Esophagus mucosa (tissue), 1 donor: Measurements from ENCODE around the gene MAD1L1. TPM values are rescaled to one million over a fixed set of nuclear protein-coding genes. Genes with fewer than 3 reads are reported as not detected.
"Not testable (repeated sequence)": the region's sequence is repeated elsewhere in the genome, so short reads cannot be mapped to it uniquely, and the experiment has no call there.

Experiments used
- ATAC-seq: fragments of 200-7000 bp; cut with Tn5 transposase; one replicate; pipeline ENCODE4 v1.9.1; 2020
- total RNA-seq: library from RNA; stranded (reverse); gene quantifications from one replicate; pipeline ENCODE4 v1.2.4, GENCODE V29; 2023
- donor health status: DM: yes; HTN: yes; CAD: no.

MAD1L1 gene
- total RNA-seq, 1 donor from 2014 or later = 23.7 TPM

DNA sequence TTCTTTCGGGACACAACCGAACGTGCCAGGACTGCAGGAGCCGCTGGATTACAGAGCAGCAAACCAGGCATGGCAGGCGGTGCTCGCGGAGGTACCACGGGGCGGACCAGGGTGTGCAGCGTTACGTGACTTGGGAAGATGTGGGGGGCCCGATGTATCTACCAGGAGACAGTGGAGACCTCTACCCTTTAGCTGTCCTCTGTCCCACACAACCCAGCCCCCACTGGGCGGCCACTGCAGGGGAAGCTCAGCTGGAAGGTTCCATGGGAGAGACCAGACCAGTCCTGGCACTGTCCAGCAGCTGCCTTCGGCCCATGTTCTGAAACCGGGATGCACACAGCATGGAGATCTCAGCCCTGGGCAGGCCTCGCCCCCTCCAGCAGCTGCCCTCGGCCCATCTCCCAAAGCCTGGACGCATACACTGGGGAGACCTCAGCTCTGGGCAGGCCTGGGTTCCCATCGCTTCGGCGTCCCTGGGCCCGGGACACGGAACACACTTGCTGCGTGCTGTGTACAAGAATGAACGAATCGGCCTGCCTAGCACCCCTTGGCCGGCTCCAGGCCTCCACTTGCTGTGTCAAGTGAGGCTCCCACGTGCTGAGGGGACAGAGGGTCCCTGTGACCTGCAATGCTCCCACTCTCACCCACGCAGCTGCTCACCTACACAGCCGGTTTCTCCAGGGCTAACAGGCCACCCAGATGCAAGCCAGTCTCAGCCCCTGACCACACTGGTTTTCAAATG is 385.3 kb downstream of the MAD1L1 start:
- no peak for ATAC-seq

DNA sequence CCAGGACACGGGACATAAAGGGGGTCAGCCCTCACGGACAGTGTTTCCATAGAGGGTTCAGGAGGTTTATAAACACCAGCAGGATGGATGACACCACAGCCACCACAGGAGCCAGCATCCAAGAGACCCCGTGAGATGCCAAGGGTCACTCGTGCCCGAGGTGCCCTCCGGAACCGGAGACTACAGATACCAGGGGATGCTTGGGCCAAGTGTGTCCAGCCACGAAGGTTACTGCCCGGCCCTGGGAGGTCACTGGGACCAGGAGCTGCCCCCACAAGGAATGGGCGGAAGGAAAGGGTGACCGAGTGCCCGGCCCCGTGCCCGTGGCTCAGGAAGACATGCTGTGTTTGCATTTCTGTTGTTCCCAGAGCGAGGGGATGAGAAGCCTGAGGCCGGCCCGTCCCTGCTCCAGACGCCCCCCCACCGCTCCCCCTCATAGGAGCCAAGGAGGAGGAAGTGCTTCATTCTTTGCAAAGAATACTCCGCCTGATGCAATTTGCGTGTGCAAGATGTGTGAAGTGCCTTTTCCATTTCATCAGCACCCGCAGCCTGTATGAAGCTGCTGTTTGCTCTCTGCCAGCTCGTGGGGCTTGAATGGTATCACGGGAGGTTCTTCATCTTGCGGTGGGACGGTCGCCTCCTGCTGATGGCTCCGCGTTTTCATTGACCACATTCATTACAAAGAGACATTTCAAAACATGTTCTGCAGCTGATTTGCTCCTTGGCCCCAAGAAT is 386.2 kb downstream of the MAD1L1 start:
- ATAC-seq = no peak

DNA sequence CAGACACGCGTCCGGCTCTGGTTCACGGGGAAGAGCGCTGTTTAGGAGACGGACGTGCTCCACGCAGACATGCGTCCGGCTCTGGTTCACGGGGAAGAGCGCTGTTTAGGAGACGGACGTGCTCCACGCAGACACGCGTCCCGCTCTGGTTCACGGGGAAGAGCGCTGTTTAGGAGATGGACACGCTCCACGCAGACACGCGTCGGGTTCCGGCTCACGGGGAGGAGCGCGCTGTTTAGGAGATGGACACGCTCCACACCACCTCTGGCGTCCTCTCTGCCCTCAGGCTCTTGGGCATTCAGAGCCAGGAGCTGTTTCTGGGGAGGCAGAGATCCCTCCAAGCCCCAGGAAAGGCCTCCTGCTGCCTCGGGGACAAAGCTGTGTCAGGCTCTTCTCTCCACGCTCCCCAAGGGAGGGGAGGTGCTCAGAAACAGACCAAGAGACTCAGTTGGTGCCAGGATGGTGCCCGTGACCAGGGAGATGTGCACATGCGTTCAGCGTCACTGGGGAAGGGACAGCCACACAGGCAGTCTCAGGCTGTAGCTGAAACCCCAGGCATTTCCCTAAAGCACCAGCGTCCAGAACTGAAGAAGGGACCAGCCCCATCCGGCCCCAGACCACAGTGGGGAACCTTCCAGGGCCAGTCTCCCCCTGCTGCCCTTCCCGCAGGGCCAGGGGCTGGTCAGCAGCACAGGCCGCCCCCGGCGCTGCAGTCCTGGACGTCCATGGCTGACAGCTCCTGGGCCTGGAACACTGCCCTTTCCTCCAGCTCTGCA is 387.0 kb downstream of the MAD1L1 start:
- no peak for ATAC-seq

DNA sequence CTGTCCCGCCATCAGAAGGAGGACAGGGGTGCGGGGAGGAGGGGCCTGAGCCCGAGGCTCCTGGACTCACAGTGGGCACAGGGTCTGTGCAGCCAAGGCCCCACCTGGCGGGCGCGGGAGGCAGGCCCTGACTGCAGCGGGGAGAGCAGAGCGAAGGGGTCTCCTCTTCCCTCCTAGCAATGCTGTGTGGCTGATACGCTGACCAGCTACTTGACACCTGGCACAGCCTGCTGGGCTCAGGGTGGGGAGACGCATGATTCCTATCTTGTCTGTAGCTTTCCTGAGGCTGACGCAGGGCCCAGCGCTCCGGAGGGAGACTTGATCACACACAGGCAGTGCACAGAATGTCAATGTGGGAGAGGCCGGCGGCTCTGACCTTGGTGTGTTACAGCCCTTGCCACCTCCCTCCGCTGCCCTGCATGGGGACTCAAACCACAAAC is 387.8 kb downstream of the MAD1L1 start:
- no peak for ATAC-seq

DNA sequence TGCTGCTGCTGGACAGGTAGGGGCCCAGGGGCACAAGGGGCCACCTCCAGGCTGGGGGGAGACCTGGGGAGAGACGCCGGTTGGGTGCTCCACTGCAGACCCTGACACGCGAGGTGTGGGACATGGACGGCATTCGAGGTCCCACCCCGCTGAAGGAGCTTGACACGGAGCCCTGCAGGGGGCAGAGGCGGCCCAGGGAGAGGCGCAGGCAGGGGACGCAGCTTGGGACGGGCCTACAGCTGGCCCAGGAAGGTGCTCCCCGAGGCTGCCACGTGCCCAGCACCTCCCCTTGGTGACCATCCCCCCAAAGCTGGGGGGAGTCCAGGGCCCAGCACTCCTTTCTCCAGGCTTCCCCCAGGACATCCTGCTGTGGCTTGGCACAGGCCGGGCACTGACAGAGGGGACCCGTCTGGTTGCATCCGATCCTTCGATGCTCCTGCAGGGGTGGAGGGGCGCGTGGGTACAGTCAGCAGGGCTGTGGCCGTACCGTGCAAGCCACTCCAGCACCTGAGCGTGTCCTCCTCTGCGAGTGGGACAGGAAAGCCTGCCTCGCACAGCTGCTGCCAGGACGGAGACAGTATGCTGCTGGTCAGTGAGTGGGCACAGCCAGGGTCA is 388.3 kb downstream of the MAD1L1 start:
- ATAC-seq = no peak

DNA sequence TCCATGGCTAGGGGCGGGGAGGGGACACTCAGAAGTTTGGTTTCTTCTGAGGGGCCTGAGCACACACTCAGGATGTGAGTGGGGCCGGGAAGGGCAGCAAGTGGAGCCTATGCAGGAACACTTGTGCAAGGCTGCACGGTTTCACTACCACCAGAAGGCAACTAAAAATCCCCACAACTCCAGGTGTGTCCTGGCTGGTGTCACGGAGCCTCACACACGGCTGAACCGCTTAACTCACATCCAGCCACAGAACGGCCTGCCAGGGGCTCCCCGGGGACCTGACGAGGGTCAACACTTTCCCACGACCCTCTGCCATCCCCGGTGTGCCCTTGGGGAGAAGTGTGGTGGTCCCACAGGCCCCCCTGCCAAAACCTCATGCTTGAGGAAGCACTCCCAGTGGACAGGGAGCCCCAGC is 388.8 kb downstream of the MAD1L1 start:
- ATAC-seq = no peak

DNA sequence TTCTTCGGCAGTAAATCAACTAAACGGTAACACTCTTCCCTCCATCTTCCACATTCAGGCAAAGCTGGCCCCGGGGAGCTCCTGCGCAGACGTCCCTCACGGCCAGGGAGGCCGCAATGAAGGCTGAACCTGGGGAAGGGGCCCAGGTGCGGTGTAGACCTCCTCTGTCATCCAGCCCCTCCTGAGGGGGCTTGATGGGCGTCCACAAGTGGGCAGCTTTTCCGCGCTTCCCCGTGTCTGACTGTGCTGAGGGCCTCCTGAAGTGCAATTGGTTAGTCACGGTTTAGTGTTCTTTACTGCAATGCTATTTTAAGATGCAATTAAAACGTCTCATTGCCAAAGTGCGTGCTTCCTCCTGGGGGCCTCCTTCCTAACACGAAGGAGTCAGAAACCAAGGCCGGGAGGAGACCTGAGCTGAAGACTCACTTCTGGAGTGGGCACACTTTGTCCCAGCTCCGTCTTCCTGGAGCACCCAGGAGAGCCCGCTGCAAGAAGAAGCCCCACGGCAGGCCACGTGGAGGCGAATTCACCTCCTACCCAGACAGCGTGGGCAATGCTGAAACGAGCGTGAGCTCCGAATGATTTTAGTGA is 389.4 kb downstream of the MAD1L1 start:
- no peak for ATAC-seq

DNA sequence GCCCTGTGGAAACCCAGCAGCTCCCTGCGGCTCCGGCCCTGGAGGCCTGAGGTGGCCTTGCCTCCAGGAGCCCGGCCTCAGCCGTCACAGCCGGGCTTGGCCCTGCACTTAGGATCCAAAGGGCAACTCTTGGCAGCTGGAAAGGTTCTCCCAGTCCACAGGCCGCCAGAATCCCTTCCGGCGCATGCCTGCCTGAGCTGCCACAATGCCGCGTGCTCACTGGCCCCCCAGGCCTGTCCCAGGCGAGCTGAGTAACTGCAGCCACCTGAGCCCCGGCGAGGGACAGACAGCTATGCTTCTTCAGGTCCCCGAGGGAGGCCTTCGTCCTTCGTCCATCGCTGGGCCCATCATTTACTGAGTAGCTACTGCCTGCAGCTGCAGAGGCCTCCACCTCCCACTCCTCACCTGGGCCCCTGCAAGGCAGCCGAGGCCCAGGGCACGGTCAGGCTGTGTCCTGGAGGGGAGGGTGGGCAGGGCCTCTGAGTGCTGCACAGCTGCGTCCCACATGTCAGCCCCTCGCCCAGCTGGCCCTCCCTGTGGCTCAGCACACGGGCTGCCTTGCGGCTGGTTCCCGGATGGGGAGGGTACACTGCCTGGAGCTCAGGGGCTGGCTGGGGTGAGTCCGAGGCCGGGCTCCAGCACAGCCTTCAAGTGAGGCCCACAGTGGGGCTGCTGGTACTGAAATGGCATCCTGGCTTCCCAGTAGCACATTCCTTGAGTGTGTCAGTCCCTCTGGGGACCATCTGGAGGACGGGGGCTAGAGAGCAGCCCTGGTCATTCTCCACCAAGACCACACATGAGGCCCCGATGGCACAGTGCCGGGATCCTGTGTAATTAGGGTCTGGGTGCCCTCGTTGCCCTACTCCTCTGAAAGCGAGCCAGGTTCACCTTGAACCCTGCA is 390.2 kb downstream of the MAD1L1 start:
- no peak for ATAC-seq

DNA sequence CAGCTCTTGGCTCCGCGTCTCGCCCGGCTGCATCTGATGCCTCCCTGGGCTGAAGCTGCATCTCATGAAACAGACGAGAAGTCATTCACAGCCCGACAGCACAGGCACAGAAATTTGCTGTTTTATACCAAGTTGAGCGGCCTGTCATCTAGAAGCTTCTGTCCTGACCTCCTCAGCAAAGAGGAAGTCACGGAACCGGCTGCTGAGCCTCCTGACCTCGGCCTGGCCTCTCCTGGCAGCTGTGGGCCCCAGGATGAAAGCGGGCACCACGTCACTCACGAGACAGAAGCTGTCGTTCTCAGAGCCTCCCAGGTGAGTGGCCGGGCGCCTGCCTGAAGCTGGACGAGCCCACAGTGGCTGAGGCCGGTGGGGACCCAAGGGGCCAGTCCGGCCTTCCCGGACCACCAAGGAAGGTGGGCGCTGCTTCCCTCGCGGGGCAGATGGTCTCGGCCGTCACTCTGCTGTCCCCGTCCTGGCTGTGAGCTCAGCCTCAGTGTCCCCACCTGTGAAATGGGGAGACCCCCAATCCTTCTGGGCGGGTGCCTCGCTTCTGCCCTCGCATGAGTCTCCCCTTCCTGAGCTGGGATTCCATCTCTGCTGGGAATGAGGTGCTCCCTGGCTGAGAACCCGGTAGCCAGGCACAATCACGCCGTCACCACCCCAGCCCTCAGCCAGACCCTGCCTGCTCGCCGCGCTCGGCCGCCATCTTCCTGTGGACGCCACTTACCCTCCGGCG is 391.3 kb downstream of the MAD1L1 start:
- not testable (repeated sequence) for ATAC-seq

DNA sequence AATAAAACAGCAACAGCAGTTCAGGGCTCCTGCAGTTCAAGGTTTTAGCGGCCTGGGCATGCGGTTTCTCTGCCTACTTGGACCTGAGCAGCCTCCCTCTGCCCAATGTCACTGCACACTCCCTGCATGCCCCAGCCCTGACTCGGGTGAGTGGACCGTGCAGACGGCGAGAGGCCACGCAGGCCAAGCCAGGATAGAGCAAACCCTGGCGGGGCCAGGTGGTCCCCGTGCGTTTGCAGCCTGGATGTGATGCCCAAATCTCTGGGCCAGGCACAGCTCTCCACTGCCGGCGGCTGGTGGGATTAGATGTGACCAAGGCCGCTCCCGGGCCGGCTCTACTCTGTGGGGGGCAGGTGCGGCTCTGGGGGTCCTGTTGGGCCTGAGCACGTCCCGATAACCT is 392.0 kb downstream of the MAD1L1 start:
- not testable (repeated sequence) for ATAC-seq

DNA sequence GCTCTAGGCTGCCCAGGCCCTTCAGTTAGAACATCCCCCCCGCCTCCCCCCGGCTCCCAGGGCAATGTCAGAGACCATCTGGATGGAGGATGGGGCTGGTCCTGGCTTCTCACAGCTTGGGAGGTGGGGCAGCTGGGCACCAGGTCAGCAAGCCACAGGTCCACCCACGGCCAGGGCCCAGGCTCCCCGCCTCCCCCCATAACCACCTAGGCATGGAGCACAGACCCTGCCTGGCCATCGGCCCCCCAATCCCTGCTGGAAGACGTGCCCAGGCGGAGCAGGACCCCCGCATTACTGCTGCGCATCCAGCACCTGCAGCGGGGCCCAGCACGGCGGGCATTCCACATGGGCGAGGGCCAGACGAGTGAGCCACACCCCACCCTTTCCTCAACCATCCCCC is 393.0 kb downstream of the MAD1L1 start:
- no peak for ATAC-seq

DNA sequence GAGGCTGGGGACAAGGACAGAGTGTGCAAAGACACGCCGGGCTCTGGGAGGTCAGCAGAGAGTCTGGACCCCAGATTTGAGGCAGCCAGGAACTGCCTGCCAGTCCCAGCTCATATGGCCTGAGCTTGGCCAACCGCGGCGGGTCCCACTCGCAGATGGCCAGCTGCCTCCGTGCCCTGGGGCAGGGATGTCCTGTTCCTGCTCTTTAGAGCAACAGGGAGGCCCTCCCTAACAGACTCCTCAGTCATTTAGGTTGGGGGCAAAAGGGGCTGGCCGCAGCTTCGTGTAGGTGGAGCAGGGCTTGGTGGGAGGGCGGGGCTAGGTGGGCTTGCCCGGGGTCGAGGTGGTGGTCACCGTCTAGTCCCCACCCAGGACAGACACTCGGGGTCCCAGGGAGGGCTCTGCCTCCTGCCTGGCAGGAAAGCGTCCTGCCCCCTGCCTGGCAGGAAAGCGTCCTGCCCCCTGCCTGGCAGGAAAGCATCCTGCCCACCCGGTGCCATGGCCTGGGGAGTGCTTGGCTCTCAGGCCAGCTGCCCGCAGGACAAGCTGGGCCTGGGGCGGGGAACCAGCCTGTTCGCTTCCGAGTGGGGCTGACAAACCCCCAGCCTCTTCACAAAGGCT is 393.7 kb downstream of the MAD1L1 start:
- peak; percentile 23 for ATAC-seq

DNA sequence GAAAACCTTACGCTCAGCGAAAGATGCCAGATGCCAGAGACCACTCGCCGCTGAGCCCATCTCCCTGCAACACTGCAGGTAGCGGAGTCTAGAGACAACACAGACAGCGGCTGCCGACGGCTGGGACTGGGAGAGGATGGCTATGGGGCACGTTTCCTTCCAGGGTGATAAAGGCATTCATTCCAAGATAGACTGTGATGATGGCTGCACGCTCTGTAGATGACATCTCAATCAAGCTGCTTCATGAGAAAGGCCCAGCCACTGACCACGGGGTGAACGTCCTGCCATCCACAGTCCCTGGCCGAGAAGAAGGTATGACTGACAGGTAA is 394.2 kb downstream of the MAD1L1 start:
- ATAC-seq = not testable (repeated sequence)

DNA sequence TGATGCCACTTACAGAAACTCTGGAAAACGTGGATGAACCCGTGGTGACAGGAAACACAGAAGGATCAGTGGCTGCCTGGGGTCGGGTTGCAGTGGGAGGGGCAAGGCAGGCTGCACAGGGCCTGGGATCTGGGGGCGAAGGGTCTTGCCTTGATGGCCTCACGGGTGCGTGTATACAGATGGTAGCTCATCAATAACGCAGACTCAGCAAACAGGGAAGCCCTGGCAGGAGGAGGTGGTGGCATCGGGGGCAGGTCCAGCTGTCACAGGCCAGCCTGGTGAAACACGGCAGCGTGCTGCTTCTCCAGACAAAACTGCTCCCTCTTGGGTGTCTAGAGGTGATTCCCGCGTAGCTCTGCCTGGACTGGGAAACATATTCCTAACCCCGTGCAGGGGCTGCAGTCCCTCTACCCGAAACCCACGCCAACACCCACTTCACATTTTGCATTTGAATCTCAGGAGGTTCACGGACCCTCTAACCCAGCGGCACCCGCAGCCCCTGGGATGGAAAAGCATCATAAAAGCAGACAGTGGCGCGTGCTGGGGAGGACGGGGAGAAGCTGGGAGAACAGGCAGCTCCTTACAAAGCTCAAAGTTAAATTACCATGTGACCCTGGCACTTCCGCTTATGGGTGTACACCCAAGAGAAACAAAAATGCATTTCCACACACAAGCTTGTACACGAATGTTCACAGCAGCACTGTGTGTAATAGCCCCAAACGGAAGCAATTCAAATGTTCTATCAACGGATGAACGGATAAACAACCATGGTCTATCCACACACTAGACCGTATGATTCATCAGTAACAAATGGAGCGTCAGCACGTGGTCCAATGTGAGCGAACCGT is 394.8 kb downstream of the MAD1L1 start:
- ATAC-seq = not testable (repeated sequence)

DNA sequence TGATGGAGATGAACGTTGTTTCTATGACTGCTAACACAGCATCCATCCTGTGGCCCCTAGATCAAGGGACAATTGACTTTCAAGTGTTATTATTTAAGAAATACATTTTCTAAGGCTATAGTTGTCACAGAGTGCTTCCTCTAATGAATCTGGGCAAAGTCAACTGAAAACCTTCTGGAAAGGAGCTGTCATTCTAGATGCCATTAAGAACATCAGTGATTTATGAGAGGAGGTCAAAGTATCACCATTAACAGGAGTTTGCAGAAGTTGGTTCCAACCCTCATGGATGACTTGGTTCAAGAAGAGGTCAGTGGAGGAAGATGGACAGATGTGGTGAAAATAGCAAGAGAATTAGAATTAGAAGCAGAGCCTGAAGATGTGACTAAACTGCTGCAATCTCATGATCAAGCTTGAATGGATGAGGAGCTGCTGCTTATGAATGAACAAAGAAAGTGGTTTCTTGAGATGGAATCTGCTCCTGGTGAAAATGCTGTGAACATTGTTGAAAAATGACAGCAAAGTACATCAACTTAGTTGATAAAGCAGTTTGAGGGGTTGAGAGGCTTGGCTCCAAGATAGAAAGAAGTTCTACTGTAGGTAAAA is 400.7 kb downstream of the MAD1L1 start:
- not testable (repeated sequence) for ATAC-seq

DNA sequence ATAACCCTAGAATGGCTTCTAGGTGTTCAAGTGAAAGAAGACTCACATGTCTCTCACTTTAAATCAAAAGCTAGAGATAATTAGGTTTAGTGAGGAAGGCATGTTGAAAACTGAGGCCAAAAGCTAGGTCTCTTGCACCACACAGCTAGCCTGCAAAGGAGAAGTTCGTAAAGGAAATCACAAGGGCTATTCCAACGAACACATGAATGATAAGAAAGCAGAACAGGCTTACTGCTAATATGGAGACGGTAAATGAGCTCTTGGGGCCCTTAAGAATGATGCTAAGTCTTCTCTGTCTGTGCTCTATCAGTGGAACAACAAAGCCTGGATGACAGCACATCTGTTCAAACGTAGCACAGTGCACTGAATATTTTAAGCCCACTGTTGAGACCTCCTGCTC is 401.3 kb downstream of the MAD1L1 start:
- not testable (repeated sequence) for ATAC-seq

DNA sequence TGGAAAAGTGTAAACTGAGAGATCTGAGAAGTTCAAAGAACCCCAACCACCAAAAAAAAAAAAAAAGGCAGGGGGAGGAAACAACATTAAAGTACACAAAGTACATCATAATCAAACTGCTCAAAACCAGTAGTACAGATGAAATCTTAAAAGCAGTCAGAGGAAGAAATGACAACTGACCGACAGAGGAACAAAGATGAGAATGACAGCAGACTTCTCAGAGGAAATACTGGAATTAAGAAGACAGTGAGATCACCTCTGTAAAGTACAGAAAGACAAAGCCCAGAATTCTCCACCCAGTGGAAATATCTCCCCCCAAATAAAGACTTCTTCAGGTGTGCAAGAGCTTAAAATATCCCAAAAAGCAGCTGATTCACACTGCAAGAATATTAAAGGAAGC is 403.1 kb downstream of the MAD1L1 start:
- not testable (repeated sequence) for ATAC-seq

DNA sequence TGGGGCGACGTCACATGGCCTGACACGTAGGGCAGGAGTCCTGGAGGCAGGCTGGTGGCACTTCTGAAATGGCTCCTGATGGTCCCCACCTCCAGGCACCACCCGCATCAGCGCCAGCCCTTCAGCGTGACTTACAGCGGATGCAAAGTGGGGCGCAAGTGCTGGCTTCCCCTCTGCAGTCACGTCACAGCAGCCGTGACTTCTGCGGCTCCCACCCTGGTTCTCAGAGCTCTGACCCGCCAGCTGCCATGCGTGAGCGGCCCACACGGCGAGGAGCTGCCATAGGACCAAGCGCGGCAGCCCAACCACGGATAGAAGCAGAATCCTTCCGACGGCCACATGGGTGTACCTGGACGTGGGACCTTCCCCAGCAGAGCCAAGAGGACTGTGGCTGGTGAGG is 403.6 kb downstream of the MAD1L1 start:
- ATAC-seq = no peak

DNA sequence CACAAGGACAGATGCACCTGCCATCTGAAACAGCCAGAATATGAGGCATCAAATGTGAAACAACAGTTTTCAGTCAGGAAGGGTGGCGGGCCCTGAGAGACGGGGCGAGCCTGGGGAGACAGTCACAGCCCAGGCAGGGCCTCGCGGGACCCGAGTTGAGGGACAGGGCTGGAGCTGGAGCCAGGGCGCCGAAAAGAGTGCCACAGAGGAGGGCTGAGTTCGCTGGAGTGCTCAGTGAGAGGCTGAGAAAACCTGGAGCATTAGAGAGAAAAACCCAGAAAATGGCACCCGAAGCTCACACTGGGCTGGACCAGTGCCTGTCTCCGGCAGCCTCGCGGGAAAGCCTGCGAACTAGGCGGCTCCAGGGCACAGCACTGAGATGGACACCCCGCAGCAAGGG is 404.6 kb downstream of the MAD1L1 start:
- not testable (repeated sequence) for ATAC-seq
